Limb (tissue), 2 donors: Measurements from ENCODE around the gene CSMD2.

Source experiments
- DNase-seq, 2 donors: peaks; one replicate each; pipeline ENCODE4 v3.0.0-alpha.2; 2016; ENCODE audit errors: extremely low spot score in 2 of 2

Gene CSMD2

DNA sequence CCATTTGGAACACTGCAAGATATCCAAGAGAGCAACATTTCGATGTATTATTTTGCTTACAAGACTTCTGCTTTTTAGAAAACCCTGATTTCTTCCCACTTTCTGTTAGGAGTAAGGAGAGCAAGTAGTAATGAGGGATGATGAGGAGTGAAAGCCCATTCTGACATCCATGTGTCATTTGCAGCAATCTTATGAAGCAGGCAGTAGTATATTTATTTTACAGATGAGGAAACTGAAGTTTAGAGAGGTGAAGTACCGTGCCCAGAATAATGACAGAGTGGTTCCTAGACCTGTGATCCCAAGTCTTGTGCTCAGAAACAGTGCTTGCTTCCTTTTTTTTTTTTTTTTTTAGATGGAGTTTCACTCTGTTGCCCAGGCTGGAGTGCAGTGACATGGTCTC, 699.7 kb downstream of the CSMD2 start:
- DNase-seq: no peak

DNA sequence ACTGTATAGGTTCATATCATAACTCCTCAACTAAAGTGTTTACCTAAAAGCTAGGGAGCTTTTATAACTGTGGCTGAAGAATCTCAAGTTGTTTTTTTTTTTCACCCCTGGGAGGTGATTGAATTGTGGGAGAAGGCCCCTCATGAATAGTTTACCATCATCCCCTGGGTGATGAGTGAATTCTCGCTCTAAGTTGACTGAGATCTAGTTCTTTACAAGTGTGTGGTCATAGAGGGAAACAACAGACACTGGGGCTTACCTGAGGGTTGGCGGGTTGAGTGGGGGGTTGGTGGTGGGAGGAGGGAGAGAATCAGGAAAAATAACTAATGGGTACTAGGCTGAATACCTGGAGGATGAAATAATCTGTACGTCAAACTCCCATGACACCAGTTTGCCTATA, 700.5 kb downstream of the CSMD2 start:
- no peak for DNase-seq
